AG09319 (cell line): ENCODE data around the gene KRTAP3-2.

ENCODE experiments used
- DNase-seq: peaks from one replicate; pipeline ENCODE4 v3.0.0-alpha.2; 2010; ENCODE audit warnings: low read depth; ENCODE audit errors: extremely low read depth
- TF ChIP-seq, protein P1 (sequence below): IDR thresholded peaks from 2 replicates; pipeline ENCODE4 v1.5.1; 2011; ENCODE audit warnings: low read depth, mild to moderate bottlenecking, inconsistent platforms, low read length, moderate library complexity

KRTAP3-2 gene

DNA sequence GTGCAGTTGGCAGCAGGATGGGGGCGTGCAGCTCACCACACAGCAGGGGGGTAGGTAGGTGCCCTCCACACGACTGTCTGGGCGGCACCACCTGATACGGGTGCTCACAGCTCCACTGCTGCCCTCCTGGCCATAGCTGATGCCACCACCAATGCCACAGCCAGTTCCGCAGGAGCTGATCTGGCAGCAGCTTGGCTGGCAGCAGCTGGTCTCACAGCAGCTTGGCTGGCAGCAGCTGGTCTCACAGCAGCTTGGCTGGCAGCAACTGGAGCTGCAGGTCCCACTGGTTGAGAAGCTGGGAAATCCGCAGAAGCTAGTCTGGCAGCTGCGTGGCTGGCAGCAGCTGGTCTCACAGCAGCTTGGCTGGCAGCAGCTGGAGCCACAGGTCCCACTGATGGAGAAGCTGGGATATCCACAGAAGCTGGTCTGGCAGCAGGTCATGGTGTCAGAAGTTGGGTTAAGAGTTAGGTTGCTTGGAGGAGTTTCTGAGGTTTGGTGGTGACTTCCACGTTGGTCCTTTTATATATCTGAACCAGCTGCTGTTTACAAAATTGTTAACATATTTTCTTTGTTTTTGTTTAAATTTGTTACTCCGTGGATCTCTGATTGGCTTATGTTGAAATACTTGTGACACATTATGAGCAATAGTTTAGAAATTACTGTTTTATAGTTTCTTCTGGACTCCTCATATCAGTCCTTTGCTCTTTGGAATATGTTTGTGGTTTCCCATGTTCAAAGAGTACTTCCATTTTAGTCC lies 27.2 kb upstream of the KRTAP3-2 start, which contains the start of gene KRTAP1-5:
TSS of gene KRTAP1-5 (minus strand) at position 494 of the 757 bp plus-strand sequence. CDS start at position 441, 53 bp downstream.
- peak; percentile 81 for DNase-seq
- TF ChIP-seq, protein P1, sequence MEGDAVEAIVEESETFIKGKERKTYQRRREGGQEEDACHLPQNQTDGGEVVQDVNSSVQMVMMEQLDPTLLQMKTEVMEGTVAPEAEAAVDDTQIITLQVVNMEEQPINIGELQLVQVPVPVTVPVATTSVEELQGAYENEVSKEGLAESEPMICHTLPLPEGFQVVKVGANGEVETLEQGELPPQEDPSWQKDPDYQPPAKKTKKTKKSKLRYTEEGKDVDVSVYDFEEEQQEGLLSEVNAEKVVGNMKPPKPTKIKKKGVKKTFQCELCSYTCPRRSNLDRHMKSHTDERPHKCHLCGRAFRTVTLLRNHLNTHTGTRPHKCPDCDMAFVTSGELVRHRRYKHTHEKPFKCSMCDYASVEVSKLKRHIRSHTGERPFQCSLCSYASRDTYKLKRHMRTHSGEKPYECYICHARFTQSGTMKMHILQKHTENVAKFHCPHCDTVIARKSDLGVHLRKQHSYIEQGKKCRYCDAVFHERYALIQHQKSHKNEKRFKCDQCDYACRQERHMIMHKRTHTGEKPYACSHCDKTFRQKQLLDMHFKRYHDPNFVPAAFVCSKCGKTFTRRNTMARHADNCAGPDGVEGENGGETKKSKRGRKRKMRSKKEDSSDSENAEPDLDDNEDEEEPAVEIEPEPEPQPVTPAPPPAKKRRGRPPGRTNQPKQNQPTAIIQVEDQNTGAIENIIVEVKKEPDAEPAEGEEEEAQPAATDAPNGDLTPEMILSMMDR: no peak

DNA sequence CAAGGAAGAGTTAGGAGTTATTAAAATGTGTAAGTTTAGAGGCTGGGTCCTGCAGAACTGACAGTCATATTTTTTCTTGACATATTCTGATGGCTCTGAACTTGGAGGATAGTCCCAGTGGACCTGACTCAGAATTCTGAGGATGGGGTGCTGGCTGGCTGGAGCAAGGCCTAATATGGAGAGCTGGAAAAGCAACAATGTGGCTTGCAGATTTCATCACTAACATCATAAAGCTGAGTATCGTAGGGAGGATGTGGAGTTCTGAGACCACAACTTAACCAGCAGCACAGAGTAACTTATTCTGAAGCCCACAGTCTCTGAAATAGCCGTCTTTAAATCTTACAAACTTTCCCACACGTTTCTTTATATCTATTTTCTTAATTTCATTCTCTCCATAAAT lies 25.0 kb upstream of the KRTAP3-2 start:
- no peak for DNase-seq
- TF ChIP-seq, protein P1: no peak

DNA sequence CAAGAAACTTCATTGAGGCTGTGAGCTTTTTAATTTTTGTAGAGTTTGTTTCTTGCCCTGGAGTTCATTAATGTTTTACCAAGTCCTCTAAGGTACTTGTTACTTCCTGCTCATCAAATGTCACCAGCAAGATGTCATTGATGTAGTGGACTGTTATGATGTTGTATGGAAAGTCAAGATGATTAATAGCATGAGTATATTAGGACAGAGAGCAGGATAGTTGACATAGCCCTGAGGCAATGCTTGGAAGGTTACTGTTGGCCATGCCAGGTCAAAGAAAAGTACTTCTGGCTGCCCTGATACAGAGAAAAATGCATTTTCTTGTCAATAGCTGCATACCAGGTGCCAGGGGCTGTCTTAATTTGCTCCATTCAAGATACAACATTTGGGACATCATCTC lies 20.6 kb upstream of the KRTAP3-2 start:
- TF ChIP-seq, protein P1: no peak
- DNase-seq: no peak

DNA sequence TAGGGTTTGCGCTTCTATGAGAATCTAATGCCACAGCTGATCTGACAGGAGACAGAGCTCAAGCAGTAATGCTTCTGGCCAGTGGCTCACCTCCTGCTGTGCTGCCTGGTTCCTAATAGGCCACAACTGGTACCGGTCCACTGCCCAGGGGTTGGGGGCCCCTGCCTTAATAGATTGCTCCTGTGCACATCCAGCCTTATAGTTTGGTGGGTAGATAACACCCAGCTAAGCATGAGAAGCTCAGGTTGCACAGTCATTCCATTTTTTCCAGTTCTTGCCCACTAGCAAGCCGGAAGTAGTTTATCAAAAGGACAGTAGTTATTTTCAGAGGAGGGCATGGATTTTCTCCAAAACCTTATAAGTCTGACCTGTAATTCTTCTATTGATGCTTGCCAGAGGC lies 19.7 kb upstream of the KRTAP3-2 start:
- DNase-seq: no peak
- TF ChIP-seq, protein P1: no peak

DNA sequence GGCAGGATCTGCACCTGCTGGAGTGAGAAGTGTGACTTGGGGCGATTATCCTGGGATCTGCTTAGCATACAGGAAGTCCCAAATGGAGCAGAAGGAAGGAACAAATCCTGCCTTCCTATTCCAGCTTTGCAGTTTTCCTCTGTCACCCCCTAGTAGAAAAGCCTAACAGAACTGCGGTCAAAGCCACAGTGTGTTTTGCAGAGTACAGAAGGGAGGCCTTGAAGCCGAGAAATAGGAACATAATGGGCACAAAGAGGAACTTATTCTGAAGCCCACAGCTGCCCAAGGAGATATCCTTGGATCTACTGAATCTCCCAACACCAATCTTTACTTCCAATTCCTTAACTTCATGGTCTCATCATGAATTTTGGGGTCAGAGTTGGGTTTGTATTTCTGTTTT lies 18.8 kb upstream of the KRTAP3-2 start:
- DNase-seq: no peak
- TF ChIP-seq, protein P1: no peak

DNA sequence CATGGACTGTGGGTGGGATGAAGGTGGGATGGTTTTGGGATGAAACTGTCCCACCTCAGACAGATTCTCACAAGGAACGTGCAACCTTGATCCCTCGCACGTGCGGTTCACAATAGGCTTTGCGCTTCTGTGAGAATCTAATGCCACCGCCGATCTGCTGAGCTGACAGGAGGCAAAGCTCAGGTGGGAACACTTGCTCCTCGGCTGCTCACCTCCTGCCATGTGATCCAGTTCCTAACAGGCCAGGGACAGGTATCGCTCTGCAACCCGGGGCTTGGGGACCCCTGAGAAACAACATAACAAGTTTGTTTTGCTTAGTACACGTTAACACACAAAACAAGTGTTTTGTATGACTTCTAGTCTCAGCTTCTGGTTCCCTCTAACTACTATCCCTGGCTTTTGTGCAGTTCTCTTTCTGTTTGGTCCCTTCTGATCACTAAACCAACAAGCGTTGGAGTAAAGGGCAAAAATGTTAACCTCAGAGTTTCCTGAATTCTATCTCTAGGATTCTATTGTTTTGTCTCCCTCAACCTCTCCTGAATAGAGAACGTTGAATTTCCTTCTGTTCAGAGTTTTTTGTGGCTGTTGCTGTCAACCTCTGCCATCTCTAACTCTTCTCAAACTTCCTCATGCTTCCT lies 17.0 kb upstream of the KRTAP3-2 start:
- DNase-seq: no peak

DNA sequence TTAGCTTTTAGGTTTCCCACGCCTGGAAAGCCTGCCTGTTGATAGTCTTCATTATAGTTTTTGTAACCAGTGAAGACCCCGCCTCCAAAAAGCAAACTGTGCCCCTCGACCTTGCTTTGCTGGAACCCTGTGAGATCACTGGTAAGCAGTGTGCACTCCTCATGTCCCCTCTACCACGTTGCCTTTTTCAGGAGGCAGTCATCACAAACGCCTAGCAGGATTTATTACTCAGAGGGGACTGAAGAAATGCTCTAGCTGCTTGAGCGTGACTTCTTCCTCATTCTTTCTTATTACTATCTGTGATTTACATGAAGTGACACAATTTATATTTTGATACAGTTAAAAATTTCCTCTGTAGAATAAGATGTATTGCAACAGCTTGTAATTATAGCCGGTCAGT lies 15.7 kb upstream of the KRTAP3-2 start:
- TF ChIP-seq, protein P1: no peak
- no peak for DNase-seq

More for the DNA sequence above, 17.0 kb upstream of the KRTAP3-2 start:
- TF ChIP-seq, protein P1: no peak
